ENCODE results near the gene NATD1. TPM values are rescaled to one million over a fixed set of nuclear protein-coding genes. Genes with fewer than 3 reads are reported as not detected.

The NATD1 gene
- total and polyA plus RNA-seq, 2 of the 8 experiments (the other 6 are each of a cell fraction or from before 2014, with no cell fraction given): 5.4 to 8.4 TPM

DNA sequence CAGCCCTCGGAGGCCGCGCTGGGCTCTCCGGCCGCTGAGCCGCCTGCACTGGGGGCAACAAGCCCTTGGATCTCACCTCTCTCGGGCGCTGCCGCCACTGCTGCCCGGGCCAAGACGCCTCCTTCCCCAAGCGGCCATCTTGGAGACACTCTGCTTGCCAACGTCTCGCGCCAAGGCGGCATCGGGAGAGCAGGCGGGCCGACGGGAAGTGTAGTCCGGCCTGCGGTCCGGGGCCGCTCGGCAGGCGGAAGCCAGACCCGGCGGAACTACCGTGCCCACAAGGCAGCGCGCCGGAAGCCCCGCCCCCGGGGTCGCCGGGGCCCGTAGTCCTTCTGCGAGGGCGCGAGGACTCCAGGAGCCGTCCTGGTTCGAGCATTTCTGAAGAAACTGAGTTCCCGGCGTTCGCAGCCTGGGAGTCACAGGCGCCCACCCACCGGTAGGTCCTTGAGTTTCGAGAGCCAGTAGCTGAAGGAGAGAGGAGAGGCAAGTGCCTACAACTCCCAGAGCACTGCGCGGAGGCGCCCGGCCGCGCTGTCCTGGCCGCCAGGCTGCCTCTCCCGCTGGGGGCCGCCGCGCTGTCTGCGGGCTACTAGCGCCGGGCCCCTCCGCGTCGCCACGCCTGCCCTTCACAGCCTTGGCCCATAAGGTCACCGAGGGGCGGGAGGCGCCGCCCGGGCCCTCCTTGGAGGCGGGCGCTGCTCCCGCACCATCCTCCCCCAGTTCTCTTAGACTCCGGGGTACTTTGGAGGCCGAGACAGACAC is 39.0 kb downstream of the NATD1 start, which contains the start of gene TMEM11 (continued):
- TF ChIP-seq NRF1 (IDR thresholded peaks at IDR 0.05; ENCODE audit: low read depth, low read length) (no peak), SP1 (IDR thresholded peaks at IDR 0.05; ENCODE audit: low read depth, low read length) (0 out of 2 replicates have a peak, but pooled peaks have one; percentile 38), TAF7 (optimal IDR thresholded peaks at IDR 0.05; ENCODE audit: borderline replicate concordance, low read depth, low read length) (peak; percentile 66), GABPA (IDR thresholded peaks at IDR 0.05; ENCODE audit: borderline replicate concordance, insufficient read depth, low read length) (no peak), MAFK (IDR thresholded peaks at IDR 0.05; ENCODE audit: low read depth, low read length) (no peak), SP4 (IDR thresholded peaks at IDR 0.05; ENCODE audit: low read length) (no peak), BRCA1 (IDR thresholded peaks at IDR 0.05; ENCODE audit: low read depth, low read length) (peak; percentile 61; the same call in 1 of the 2 replicates), GTF2F1 (IDR thresholded peaks at IDR 0.05; ENCODE audit: borderline replicate concordance, low read depth, low read length) (no peak), CHD1 (IDR thresholded peaks at IDR 0.05; ENCODE audit: low read depth, low read length) (no peak), MAX (IDR thresholded peaks at IDR 0.05) (no peak), CTCF (IDR thresholded peaks at IDR 0.05; ENCODE audit: control extremely low read depth in 1 of 3, insufficient read depth in 1 of 3, low read depth in 1 of 3, low read length in 3 of 3) (no peak), SIN3A (conservative IDR thresholded peaks at IDR 0.05 in 1 of 2, IDR thresholded peaks at IDR 0.05 in 1 of 2; ENCODE audit: low read depth in 1 of 2, low read length in 2 of 2) (peak; percentile 19 to 56; a peak in 1 of 4 replicates), TAF1 (IDR thresholded peaks at IDR 0.05; ENCODE audit: low read depth, low read length) (peak; percentile 95), ASH2L (IDR thresholded peaks at IDR 0.05; ENCODE audit: low read length) (peak; percentile 14), SP2 (IDR thresholded peaks at IDR 0.05; ENCODE audit: low read length) (no peak), JUN (IDR thresholded peaks at IDR 0.05; ENCODE audit: low read depth, low read length) (no peak), POLR2A (IDR thresholded peaks at IDR 0.05; ENCODE audit: control extremely low read depth in 1 of 2, low read depth in 2 of 2, low read length in 2 of 2) (peak; percentile 25 to 61), EP300 (IDR thresholded peaks at IDR 0.05; ENCODE audit: borderline replicate concordance in 1 of 2, low read depth in 2 of 2, low read length in 2 of 2) (no peak)
- TF ChIP-seq, protein P1, sequence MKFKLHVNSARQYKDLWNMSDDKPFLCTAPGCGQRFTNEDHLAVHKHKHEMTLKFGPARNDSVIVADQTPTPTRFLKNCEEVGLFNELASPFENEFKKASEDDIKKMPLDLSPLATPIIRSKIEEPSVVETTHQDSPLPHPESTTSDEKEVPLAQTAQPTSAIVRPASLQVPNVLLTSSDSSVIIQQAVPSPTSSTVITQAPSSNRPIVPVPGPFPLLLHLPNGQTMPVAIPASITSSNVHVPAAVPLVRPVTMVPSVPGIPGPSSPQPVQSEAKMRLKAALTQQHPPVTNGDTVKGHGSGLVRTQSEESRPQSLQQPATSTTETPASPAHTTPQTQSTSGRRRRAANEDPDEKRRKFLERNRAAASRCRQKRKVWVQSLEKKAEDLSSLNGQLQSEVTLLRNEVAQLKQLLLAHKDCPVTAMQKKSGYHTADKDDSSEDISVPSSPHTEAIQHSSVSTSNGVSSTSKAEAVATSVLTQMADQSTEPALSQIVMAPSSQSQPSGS (IDR thresholded peaks at IDR 0.05; ENCODE audit: low read length): no peak
